ENCODE results near the gene JAGN1. TPM values are rescaled to one million over a fixed set of nuclear protein-coding genes. Genes with fewer than 3 reads are reported as not detected.

JAGN1 gene
- total RNA-seq, 4 donors from 2014 or later, result 42.8 to 96.4 (median 67.0) TPM

DNA sequence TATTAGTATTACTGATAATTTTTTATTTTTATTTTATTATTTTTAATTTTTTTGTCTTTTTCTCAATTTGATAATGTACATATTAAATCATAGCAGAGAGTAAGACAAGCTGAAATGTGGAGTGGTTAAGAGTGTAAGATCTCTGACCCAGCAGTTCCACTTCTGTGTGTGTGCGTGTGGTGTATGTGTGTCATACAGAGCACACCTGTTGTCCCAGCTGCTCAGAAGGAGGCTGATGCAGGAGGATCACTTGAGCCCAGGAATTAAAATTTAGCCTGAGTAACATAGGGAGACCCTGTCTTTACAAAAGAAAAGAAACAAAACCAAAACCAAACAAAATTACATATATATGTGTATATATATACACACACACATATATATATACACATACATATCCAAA, 9.0 kb upstream of the JAGN1 start:
- no peak for TF ChIP-seq CTCF (IDR thresholded peaks at IDR 0.05 in 4 of 5, conservative IDR thresholded peaks at IDR 0.05 in 1 of 5)
- no peak for TF ChIP-seq POLR2A (IDR thresholded peaks at IDR 0.05)
- no peak overlapping the region for H3K4me3 ChIP-seq
- no peaks in the 10 kb centered on the region for H3K36me3 ChIP-seq
- H3K9me3 ChIP-seq, result no peaks in the 10 kb centered on the region
- no peak for ATAC-seq
- H3K27me3 ChIP-seq, result no peaks in the 10 kb centered on the region
- no peak for DNase-seq
- intact Hi-C loops (cut with DNase I; ENCODE audit: low total_unique reads), result no loop called here
- no peaks in the 10 kb centered on the region for H3K4me1 ChIP-seq
- in situ Hi-C loops (cut with MboI; ENCODE audit: low sequenced_read_pairs in 4 of 4), result no loop called here
- no peak overlapping the region for H3K27ac ChIP-seq

GRCh38 chr3:9883706-9884554, 6.5 kb upstream of the JAGN1 start:
- no peak for ATAC-seq
- no peak for DNase-seq
- Histone ChIP-seq H3K27ac (peak overlapping the region in 2 of 4 donors; percentile 41 to 57), H3K4me1 (no peaks in the 10 kb centered on the region), H3K4me3 (no peak overlapping the region), H3K27me3 (no peaks in the 10 kb centered on the region), H3K36me3 (no peaks in the 10 kb centered on the region), H3K9me3 (no peaks in the 10 kb centered on the region)
- intact Hi-C loops (cut with DNase I; ENCODE audit: low total_unique reads) (no loop called here), in situ Hi-C loops (cut with MboI; ENCODE audit: low sequenced_read_pairs in 4 of 4) (no loop called here)
- TF ChIP-seq CTCF (IDR thresholded peaks at IDR 0.05 in 4 of 5, conservative IDR thresholded peaks at IDR 0.05 in 1 of 5) (no peak), POLR2A (IDR thresholded peaks at IDR 0.05) (no peak)

DNA sequence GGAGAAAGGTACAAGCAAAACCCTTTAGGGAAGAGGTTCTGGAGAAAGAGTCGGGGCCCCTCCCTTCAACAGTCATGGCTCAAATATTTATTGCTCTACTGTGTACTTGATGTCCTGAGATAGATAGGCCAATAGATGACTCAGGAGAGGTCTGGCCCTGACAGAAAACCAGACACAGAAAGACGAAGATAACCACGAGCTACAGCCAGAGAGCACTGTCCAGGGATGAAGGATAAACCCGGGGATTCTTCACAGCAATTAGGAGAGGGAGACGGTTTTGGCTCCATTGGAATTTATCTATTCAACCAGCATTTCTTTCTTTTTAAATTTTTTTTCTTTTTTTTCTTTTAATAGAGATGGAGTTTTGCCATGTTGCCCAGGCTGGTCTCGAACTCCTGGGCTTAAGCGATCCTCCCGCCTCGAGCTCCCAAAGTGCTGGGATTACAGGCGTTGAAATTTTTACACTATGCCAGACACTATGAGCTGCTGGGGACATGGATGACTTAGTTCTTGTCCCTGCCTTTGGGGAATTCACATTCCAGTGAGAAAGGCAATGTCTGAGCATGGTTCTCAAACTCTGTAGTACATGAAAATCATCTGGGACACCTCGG, 5.8 kb upstream of the JAGN1 start:
- in situ Hi-C loops (cut with MboI; ENCODE audit: low sequenced_read_pairs in 4 of 4), result no loop called here
- DNase-seq (peak; percentile 19 to 39), ATAC-seq (peak; percentile 77 to 95)

DNA sequence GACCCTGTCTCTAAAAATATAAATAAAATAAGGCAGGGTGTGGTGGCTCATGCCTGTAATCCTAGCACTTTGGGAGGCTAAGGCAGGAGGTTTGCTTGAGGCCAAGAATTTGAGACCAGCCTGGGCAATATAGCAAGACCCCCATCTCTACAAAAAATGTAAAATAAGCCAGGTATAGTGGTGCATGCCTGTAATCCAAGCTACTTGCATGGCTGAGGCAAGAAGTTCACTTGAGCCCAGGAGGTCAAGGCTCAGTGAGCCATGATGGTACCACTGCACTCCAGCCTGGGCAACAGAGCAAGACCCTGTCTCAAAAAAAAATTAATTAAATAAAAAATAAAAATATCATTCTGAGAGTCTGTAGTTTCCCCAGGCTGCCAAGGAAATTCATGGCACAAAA, 4.1 kb upstream of the JAGN1 start:
- Histone ChIP-seq H3K27me3 (no peaks in the 10 kb centered on the region), H3K4me3 (no peak overlapping the region), H3K4me1 (peaks cover 3 to 6% of the 10 kb centered on the region in 2 donors), H3K9me3 (no peaks in the 10 kb centered on the region), H3K36me3 (no peaks in the 10 kb centered on the region), H3K27ac (no peak overlapping the region)
- DNase-seq (no peak), ATAC-seq (no peak)
- TF ChIP-seq CTCF (IDR thresholded peaks at IDR 0.05 in 4 of 5, conservative IDR thresholded peaks at IDR 0.05 in 1 of 5), result no peak
- TF ChIP-seq POLR2A (IDR thresholded peaks at IDR 0.05), result no peak
- in situ Hi-C loops (cut with MboI; ENCODE audit: low sequenced_read_pairs in 4 of 4), result no loop called here
- intact Hi-C loops (cut with DNase I; ENCODE audit: low total_unique reads), result no loop called here

More for the DNA sequence above, 5.8 kb upstream of the JAGN1 start:
- Histone ChIP-seq H3K9me3 (no peaks in the 10 kb centered on the region), H3K27ac (peak overlapping the region in 2 of 4 donors; percentile 41 to 57), H3K4me1 (no peaks in the 10 kb centered on the region), H3K27me3 (no peaks in the 10 kb centered on the region), H3K36me3 (no peaks in the 10 kb centered on the region), H3K4me3 (no peak overlapping the region)
- TF ChIP-seq CTCF (IDR thresholded peaks at IDR 0.05 in 4 of 5, conservative IDR thresholded peaks at IDR 0.05 in 1 of 5), result no peak
- no peak for TF ChIP-seq POLR2A (IDR thresholded peaks at IDR 0.05)
- intact Hi-C loops (cut with DNase I; ENCODE audit: low total_unique reads), result no loop called here
